Myocyte (in vitro differentiated cells): Measurements from ENCODE around the gene BRAF. TPM values are rescaled to one million over a fixed set of nuclear protein-coding genes. Genes with fewer than 3 reads are reported as not detected.
"Not testable (repeated sequence)": the region's sequence is repeated elsewhere in the genome, so short reads cannot be mapped to it uniquely, and the experiment has no call there.

ENCODE experiments used
- DNase-seq: peaks from one replicate; pipeline ENCODE4 v3.0.0-alpha.2; 2012; ENCODE audit warnings: low read depth
- total RNA-seq: library from RNA; depleted of rRNA; stranded (reverse); fragments of >200 nt; gene quantifications from 2 replicates; pipeline ENCODE4 v1.2.3, GENCODE V29; 2014

The BRAF gene
- total RNA-seq, 1 donor from 2014 or later: 18.1 TPM

DNA sequence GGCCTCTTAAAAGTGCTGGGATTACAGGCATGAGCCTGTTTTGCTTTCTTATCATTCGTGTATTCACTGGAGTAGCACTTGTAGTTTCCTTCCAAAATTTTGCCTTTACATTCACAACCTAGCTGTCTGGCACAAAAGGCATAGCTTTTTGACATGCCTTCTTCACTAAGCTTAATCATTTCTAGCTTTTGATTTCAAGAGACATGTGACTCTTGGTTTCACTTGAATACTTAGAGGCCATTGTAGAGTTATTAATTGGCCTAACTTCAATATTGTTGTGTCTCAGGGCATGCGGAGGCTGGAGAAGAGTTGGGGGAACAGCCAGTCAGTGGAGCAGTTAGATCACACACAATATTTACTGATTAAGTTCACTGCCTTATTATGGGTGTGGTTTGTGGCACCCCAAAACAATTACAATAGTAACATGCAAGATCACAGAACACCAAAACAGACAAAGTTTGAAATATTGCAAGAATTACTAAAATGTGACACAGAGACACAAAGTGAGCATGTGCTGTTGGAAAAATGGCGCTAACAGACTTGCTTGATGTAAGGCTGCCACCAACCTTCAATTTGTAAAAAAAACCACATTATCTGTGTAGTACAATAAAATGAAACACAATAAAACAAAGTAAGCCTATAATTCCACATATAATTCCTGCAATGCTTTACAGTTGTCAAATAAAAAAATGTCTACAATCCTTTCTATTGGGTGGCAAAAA is 43.1 kb downstream of the BRAF start:
- DNase-seq: no peak

DNA sequence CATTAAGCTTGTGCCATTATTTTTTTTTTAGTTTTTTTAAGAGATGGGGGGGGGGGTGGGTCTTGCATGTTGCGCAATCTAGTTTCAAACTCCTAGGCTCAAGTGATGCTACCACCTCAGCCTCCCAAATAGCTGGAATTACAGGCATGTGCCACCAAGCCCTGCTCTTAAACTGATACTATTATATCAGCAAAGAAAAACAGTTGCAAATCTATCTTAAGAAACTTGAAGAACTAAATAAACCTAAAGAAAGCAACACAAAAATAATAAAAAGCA is 47.5 kb downstream of the BRAF start:
- DNase-seq: peak; percentile 36

DNA sequence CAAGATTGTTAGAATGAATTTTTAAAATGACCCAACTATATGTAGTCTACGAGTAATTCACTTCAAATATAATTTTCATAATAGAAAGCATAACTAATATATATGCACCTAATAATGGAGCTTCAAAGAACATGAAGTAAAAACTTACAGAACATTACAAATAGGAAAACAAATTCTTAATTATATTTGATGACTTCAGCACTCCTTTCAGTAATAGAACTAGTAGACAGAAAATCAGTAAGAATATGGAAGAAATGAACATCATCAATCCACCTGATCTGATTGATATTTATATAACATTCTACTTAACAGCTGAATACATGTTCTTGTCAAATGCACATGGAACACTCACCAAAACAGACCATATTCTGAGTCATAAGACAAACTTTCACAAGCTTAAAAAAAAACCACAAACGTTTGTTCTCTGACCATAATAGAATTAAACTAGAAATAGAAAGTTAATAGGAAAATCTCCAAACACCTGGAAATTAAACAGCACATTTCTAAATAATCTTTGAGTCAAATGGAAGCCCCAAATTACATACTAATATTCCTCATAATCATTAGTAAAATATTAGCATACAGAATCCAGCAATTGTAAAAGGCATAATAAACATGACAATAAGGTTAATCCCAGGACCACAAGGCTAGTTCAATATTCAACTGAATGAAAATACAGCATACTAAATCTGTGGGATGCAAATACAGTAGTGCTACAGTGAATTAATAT is 48.0 kb downstream of the BRAF start:
- peak; percentile 79 for DNase-seq

DNA sequence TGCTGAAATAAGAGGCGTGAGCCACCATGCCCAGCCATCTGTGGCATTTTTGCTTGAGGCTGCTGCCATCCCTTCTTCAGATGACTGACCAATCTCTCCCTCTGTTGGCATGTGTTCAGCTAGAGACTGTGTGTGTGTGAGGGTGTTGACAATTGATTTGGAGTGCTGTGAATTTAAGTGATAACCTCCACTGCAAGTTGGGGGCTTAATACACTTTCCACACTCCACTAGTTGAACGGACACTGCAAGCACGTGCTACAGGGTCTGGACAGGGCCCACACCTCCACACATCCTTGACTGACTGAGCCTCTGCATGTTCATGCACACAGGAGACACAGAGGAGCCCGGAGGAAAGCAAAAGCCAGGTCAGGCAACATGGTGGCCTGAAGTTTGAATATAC is 51.3 kb downstream of the BRAF start:
- peak; percentile 13 for DNase-seq

DNA sequence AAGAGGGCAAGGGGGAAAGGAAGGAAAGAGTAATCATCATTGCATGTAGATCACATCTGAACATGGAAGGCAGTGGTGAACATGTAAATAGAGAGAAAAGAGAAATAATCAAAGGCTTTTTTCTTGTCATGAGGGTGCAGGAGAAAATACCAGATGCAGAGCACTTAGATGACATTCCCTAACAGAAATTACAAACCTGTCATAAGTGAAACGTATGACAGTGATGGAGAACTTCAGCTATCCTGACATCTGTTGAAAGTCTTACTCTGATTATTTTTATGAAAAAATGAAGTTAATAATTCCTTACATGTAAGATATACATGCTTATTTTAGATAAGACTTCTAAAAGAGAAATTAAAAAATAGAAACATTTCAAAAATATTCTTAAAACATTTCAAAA is 54.7 kb downstream of the BRAF start:
- DNase-seq: no peak

DNA sequence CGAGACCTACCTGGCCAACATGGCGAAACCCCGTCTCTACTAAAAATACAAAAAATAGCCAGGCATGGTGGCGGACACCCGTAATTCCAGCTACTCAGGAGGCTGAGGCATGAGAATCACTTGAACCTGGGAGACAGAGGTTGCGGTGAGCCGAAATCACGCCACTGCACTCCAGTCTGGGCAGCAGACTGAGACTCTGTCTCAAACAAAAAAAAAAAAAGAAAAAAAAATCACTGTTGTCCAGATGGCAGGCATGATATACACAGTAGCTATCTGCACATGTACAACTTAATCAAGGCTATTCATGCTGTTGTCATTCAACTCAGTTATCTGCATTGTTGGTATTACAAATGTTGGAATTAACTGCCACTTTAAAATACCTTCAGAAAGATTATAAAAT is 55.3 kb downstream of the BRAF start:
- no peak for DNase-seq

DNA sequence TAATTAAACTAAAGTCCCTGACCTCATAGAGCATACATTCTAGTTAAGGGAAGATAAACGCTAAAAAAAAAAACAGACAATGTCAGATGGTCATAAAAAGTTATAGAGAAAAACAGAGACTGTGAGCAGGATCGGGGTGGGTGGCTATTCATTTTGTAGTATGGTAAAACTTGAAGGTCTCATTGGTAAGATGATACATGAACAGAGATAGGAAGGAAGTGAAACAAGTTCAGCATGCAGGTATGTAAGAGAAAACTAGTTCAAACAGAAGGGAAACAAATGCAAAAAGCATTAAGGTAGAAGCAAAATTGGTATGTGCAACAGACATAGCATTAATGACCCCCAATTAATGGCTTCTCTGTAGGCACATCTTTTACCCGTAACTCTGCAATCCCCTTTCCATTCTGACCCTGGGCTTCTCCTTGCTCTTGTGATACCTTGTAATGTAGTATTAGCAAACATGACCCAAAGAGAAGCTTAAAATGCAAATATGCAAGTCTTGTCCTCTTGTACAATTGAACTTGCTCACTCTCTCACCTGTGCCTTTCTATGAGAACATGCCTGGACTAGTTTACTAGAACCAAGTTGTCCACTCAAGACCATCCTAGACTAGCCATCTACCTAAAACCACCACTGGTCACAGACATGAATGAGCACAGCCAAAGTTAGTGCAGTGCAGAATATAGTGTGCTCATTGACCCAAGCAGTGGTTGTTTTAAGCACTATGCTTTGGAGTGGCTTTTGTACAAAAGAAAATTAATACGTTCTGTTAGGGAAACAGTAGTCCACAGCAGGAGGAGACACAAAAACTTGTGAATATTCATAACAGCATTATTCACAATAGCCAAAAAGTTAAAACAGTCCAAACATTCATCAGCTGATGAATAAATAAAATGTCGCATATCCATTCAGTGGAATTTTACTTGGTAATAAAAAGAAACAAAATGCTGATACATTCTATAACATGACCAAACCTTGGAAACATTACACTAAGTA is 57.0 kb downstream of the BRAF start:
- DNase-seq: no peak

DNA sequence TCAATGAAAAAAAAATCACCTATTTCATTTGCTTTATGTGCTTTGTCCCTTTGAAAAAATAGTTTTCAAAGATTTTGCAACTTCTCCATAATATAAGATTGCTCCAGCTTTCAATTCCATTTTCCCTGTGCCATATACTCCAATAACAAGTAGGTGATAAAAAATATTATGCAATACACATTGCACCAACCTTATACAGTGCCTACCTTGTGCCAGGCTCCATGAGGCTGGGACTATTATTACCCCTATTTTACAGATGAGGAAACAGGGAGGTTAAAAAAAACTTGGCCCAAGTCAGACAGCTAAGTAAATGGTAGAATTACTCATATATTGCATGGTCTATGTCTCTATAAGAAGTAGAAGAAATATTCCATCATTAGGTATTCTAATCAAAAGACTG is 57.8 kb downstream of the BRAF start:
- DNase-seq: no peak

DNA sequence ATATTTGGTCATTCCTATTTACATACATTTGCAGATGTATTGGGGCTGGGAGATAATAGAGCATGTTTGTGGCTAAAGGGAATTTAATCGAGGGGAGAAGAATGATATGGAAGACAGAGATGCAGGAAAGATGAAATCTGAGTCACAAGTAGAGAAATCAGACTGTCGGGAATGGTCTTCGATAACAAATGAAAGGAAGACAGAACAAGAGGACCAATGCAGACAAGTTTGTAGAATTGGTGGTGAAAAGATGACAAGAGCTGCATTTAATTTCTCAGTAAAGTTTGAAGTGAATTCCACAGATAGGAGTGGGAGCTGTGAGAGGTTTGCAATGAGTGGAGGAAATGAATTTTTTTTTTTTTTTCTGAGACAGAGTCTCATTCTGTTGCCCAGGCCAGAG is 60.0 kb downstream of the BRAF start:
- no peak for DNase-seq

DNA sequence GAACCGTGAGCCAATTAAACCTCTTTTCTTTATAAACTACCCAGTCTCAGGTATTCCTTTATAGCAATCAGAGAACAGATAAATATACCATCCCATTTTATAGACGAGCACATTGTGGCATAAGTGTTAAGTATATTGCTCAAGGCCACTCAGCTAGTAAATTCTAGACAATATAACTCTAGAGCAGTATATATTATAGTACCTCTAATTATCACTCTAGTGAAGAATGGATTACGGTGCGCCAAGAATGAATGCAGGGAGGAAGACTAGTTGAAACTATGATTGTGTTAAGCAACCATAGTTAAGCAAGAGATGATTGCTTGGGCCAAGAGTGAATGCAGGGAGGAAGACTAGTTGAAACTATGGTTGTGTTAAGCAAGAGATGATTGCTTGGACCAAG is 60.9 kb downstream of the BRAF start:
- no peak for DNase-seq

DNA sequence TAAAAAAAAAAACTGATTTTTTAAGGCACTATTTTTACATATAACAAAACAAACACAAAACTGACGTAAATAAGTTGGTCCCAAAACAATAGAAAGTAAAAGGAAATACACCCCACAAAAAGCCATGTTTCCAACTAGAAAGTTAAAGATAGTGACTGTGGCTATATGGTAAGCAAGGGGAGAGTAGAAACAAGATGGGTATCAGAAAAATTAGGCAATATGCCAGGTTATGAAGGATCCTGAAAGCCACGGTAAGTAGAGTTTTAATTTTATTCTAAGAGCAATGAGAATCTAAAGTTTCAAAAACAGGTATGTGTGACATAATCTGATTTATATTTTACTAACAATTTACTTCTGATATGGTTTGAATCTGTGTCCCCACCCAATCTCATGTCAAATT is 61.5 kb downstream of the BRAF start:
- DNase-seq: no peak

DNA sequence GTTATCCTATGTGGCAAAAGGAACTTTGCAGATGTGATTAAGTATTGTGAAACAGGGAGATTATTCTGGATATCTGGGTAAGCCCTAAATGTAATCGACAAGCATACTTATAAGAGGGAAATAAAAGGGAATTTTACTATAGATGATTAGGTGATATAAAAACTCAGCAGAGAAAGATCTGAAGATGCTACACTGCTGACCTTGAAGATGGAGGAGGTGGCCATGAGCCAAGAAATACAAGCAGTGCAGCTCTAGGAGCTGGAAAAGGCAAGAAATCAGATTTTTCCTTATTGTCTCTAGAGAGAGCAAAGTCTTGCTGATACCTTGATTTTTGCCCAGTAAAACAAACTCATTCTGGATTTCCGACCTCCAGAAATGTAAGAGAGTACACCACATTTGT is 67.7 kb downstream of the BRAF start:
- no peak for DNase-seq

DNA sequence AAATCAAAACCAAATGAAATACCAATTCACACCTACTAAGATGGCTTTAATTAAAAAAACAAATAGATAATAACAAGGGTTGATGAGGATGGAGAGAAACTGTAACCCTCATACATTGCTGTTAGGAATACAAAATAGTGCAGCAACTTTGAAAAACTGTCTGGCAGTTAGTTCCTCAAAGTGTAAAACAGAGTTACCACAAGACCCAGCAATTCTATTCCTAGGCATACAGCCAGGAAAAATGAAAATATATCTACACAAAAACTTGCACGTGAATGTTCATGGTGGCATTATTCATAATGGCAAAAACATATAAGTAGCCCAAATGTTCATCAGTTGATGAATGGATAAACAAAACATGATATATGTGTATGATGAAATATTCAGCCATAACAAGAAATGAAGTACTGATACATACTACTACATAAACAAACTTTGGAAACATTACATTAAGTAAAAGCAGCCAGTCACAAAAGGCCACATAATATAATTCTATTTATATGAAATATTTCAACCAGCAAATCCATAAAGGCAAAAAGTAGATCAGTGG is 83.5 kb downstream of the BRAF start:
- DNase-seq: no peak

DNA sequence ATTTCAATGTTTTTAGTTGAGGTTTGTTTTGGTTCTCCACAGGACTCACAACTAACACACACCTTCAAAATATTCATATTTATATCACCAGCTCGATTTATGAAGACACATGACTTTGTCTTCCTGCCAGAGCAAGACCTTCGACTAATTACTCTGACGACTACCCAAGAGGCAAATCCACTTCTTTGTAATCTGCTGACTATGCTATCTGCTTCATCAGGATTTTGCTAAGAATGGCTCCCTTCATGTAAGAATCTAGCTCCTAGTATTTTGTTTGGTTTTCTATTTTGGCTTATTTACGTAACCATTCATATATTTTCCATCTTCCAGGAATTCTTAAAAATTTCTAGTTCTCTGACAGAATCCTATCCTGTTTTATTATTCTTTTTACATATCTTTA is 93.0 kb downstream of the BRAF start:
- DNase-seq: no peak

DNA sequence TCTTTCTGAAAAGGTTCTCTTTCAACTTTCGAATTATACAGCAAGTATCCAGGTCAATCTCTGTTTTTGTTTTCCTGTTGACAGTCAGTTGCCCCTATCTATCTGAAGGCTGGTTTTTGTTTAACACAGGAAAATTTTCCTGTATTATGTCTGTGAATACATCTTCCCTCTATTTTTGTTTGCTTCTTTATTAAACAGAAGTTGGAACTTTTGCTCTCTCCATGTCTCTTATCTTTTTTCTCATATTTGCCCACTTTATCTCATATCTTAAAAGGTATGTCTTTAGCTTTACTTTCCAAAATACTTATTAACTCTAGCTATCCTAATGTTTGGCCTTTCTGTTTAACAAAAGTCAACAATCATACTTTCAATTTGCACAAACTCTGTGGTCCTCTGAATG is 95.0 kb downstream of the BRAF start:
- no peak for DNase-seq

DNA sequence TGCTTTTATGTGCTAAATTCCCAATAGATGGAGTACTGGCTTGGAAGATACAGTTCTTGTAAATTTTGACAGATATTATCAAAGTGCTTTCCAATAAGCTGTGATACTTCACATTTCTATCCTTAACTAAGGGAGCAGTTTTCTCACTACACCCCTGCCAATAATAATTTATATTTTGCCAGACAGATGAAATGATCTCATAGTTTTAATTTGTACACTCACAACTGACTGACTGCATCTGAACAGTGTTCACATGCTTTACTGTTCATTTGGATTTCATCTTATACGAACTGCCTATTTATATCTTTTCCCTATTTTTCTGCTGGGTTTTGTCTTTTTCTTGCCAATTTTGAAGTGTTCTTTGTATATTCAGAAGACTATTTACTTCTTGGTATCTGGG is 96.0 kb downstream of the BRAF start:
- no peak for DNase-seq

DNA sequence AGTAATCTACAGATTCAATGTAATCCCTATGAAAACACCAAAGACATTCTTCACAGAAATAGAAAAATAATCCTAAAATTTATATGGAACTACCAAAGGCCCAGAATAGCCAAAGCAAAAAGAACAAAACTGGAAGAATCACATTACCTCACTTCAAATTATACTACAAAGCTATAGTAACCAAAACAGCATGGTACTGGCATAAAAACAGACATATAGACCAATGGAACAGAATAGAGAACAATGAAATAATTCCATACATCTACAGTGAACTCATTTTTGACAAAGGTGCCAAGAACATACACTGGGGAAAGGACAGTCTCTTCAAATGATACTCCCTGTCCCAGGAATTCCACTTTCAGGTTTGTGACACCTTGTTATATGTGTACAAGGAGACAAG is 107.3 kb downstream of the BRAF start:
- not testable (repeated sequence) for DNase-seq

DNA sequence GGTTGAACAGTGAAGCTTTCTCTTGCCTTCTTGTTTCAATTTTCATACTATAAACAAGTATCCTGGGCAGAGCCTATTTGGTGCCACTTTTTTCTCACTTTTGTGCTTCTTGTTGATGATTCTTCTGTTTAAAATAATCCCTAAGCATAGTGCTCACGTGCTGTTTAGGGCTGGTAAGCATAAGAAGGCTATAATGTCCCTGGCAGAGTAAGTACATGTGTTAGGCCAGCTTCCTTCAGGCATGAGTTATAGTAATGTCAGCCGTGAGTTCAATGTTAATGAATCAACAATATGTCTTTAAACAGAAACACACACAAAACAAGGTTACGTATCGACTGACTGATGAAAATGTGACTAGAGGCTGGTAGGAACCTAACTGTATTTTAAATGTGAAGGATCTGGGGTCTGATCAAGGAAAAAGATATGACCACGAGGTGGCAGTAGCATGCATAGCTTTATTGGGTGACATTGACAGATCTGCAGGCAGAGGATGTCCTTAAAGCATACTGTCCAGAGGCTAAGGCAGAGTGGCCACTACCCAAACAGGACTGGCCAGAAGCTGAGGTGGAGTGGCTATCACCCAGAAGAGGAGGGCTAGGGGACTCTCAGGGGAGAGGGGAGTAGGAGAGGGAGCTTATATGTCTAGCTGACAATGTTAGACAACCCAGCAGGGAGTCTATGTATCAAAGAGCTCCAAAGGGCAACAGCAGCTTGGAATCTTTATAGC is 113.7 kb downstream of the BRAF start:
- DNase-seq: peak; percentile 89

DNA sequence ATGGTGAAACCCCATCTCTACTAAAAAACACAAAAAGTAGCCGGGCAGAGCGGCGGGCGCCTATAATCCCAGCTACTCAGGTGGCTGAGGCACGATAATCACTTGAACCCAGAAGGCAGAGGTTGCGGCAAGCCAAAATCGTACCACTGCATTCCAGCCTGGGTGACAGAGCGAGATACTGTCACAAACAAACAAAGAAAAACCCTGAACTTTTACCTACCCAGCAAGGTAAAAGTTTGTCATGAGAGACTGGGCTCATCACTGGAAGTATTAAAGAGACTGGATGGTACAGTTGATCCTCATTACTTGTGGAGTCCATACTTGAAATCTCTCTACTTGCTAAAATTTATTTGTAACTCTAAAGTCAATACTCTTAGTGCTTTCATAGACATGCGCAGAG is 114.3 kb downstream of the BRAF start:
- no peak for DNase-seq

DNA sequence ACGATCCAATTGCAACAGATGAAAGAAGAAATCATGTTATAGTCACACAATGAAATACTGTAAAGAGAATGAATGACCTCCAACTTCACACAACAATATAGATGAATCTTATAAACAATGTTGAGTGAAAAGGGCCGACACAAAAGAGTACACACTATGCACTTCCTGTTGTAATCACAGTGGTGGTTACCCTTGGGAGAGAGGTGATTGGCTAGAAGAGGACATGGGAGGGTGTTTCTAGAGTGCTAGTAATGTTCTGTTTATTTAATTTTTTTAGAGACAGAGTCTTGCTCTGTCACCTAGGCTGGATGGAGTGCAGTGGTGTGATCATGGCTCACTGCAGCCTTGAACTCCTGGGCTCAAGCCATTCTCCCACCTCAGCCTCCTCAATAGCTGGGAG is 145.8 kb downstream of the BRAF start:
- no peak for DNase-seq

DNA sequence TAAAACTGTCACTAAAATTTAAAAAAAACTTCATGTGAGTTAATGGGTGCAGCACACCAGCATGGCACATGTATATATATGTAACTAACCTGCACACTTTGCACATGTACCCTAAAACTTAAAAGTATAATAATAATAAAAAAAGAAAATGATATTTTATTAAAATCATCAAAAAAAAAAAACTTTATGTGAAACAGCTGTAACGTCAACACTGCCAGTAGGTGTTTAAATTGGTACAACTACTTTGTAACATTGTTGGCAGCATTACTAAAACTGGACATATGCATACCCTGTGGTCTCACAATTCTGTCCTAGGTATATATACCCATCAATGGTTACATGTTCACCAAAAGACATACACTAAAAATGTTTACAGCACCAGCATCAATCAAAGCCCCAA is 146.2 kb downstream of the BRAF start:
- DNase-seq: no peak
